ENCODE data around the gene SEC16B.
"Not testable (repeated sequence)": the region's sequence is repeated elsewhere in the genome, so short reads cannot be mapped to it uniquely, and the experiment has no call there.

The SEC16B gene

GRCh38 chr1:177969825-177970371 lies at the start of gene SEC16B:
Gene SEC16B (minus strand): TSS chr1:177970058. CDS start chr1:177967981, 2,077 bp downstream.
- FAIRE-seq (no peak), DNase-seq (ENCODE audit: extremely low spot score, insufficient read length, low read depth) (no peak)

- DNase-seq (ENCODE audit: extremely low spot score, insufficient read length, low read depth), result no peak
- no peak for FAIRE-seq
These were observed 49.8 kb upstream of the SEC16B start for GRCh38 chr1:178019622-178020021.

GRCh38 chr1:178019208-178019607 lies 49.4 kb upstream of the SEC16B start:
- FAIRE-seq, result no peak

GRCh38 chr1:178017517-178017916 lies 47.7 kb upstream of the SEC16B start:
- DNase-seq (ENCODE audit: extremely low spot score, insufficient read length, low read depth) (no peak), FAIRE-seq (no peak)

More at GRCh38 chr1:178019208-178019607, 49.4 kb upstream of the SEC16B start:
- DNase-seq (ENCODE audit: extremely low spot score, insufficient read length, low read depth), result no peak

- FAIRE-seq, result no peak
- DNase-seq (ENCODE audit: extremely low spot score, insufficient read length, low read depth), result no peak
These were observed 42.1 kb upstream of the SEC16B start for GRCh38 chr1:178011864-178012503.

GRCh38 chr1:178011465-178011828 lies 41.6 kb upstream of the SEC16B start:
- no peak for DNase-seq (ENCODE audit: extremely low spot score, insufficient read length, low read depth)
- FAIRE-seq, result no peak

GRCh38 chr1:178010674-178011464 lies 41.0 kb upstream of the SEC16B start:
- DNase-seq (ENCODE audit: extremely low spot score, insufficient read length, low read depth), result no peak

GRCh38 chr1:178006043-178006442 lies 36.2 kb upstream of the SEC16B start:
- no peak for FAIRE-seq
- DNase-seq (ENCODE audit: extremely low spot score, insufficient read length, low read depth), result no peak

More at GRCh38 chr1:178010674-178011464, 41.0 kb upstream of the SEC16B start:
- no peak for FAIRE-seq

GRCh38 chr1:178005450-178005849 lies 35.6 kb upstream of the SEC16B start:
- FAIRE-seq, result no peak
- no peak for DNase-seq (ENCODE audit: extremely low spot score, insufficient read length, low read depth)

- no peak for FAIRE-seq
- DNase-seq (ENCODE audit: extremely low spot score, insufficient read length, low read depth), result no peak
These were observed 35.1 kb upstream of the SEC16B start for GRCh38 chr1:178004926-178005391.

GRCh38 chr1:177998696-177999631 lies 29.1 kb upstream of the SEC16B start:
- DNase-seq (ENCODE audit: extremely low spot score, insufficient read length, low read depth), result no peak
- FAIRE-seq, result no peak

GRCh38 chr1:177996957-177997356 lies 27.1 kb upstream of the SEC16B start:
- FAIRE-seq (no peak), DNase-seq (ENCODE audit: extremely low spot score, insufficient read length, low read depth) (no peak)

GRCh38 chr1:177995369-177995768 lies 25.5 kb upstream of the SEC16B start:
- DNase-seq (ENCODE audit: extremely low spot score, insufficient read length, low read depth) (no peak), FAIRE-seq (no peak)

GRCh38 chr1:177986281-177986680 lies 16.4 kb upstream of the SEC16B start:
- DNase-seq (ENCODE audit: extremely low spot score, insufficient read length, low read depth); FAIRE-seq: not testable (repeated sequence)

- FAIRE-seq, result no peak
- no peak for DNase-seq (ENCODE audit: extremely low spot score, insufficient read length, low read depth)
These were observed 14.9 kb upstream of the SEC16B start for GRCh38 chr1:177984761-177985160.

GRCh38 chr1:177984136-177984525 lies 14.3 kb upstream of the SEC16B start:
- DNase-seq (ENCODE audit: extremely low spot score, insufficient read length, low read depth), result no peak

GRCh38 chr1:177983482-177984135 lies 13.8 kb upstream of the SEC16B start:
- no peak for FAIRE-seq
- no peak for DNase-seq (ENCODE audit: extremely low spot score, insufficient read length, low read depth)

More at GRCh38 chr1:177984136-177984525, 14.3 kb upstream of the SEC16B start:
- no peak for FAIRE-seq

- no peak for FAIRE-seq
- DNase-seq (ENCODE audit: extremely low spot score, insufficient read length, low read depth), result no peak
These were observed 13.2 kb upstream of the SEC16B start for GRCh38 chr1:177983077-177983476.

- no peak for DNase-seq (ENCODE audit: extremely low spot score, insufficient read length, low read depth)
These were observed 11.3 kb upstream of the SEC16B start for GRCh38 chr1:177981200-177981599.

More at GRCh38 chr1:177981200-177981599, 11.3 kb upstream of the SEC16B start:
- no peak for FAIRE-seq

All from GM18507 (cell line).